HCT116 (cell line): ENCODE measurements around the gene SLC47A2.

ENCODE experiments used
- CEBPB ChIP-seq: IDR thresholded peaks from 2 replicates; pipeline ENCODE4 v1.6.1; 2012; ENCODE audit warnings: low read depth
- CTCF ChIP-seq, 3 experiments: fragments of 200-600 bp in 1 of 3; sonication (generic) in 1 of 3; IDR thresholded peaks in 2 of 3; conservative IDR thresholded peaks in 1 of 3; 2 replicates each; pipeline ENCODE4 v1.5.1; 2012 to 2017; ENCODE audit warnings: low read depth in 2 of 3, low read length in 2 of 3, antibody characterized with exemption in 1 of 3, borderline replicate concordance in 1 of 3, control low read depth in 1 of 3, mild to moderate bottlenecking in 1 of 3, mixed read lengths in 1 of 3, mixed run types in 1 of 3, moderate library complexity in 1 of 3; ENCODE audit not compliant: insufficient read depth in 1 of 3
- EZH2 ChIP-seq: fragments of 200-600 bp; sonication (generic); IDR thresholded peaks from 2 replicates; pipeline ENCODE4 v1.6.1; 2017; ENCODE audit warnings: antibody characterized with exemption, mixed run types

- no peak for TF ChIP-seq CTCF (IDR thresholded peaks at IDR 0.05 in 2 of 3, conservative IDR thresholded peaks at IDR 0.05 in 1 of 3; ENCODE audit: borderline replicate concordance in 1 of 3, insufficient read depth in 1 of 3, low read depth in 2 of 3, low read length in 2 of 3)
- TF ChIP-seq EZH2: no peak
- no peak for TF ChIP-seq CEBPB
Measured at GRCh38 chr17:19677736-19678379, 38.5 kb downstream of the SLC47A2 start.
